COR-L47 (cell line): ENCODE data around the gene HEMK1.

Experiments
- DNase-seq: peaks from one replicate; lab custom pipeline; 2025; lab: John Stamatoyannopoulos, UW

The HEMK1 gene

DNA sequence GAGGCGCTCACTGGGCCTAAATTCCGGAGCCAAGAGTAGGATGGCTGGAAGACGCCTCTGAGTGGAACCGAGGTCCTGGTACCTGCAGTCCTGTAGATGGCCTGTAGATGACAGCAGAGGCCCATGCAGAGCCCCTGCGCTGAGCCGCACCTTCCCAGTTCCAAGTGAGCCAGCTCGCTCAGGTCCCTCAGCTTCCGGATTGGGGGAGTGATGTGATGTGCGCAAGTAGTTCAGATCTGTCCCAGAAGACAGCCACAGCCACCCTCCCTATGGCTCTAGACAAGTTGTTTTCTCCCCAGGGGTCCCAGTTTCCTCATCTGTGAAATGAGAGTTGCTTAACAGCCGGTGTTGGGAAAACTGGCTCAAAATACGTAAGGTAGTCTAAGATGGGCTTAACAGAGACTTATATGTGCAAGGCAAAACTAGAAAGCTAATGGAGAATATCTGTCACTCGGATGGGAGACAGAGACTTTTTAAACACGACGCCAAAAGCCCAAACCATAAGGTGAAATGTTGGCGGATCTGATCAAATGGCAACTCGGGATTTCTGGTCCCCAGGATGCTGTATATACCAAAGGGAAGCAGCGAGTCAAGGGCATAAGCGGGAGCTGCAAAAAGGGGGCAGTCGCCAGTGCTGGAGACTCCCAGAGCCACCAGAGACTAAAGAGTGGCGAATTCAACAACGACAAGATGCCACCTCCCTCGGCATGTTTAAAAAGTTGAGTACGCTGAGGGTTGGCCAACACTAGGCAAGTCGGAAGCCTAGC is 46.9 kb downstream of the HEMK1 start:
- peak; percentile 35 for DNase-seq

DNA sequence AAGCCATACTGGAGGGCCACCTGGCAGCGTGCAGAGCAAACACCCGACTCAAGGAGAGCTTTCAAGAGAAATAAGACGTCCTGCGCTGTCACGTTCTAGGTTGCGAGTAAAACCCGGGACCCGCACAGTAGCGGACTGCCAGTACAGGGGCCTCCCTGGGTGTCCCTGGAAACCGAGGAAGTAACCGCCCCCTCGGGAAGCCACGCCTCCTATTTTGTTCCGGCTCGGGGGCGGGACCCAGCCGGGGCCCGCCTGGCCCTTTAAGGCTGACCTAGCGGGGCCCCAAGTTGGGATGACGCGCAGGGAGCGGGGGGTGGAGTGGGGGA is 47.4 kb downstream of the HEMK1 start:
- peak; percentile 15 for DNase-seq

DNA sequence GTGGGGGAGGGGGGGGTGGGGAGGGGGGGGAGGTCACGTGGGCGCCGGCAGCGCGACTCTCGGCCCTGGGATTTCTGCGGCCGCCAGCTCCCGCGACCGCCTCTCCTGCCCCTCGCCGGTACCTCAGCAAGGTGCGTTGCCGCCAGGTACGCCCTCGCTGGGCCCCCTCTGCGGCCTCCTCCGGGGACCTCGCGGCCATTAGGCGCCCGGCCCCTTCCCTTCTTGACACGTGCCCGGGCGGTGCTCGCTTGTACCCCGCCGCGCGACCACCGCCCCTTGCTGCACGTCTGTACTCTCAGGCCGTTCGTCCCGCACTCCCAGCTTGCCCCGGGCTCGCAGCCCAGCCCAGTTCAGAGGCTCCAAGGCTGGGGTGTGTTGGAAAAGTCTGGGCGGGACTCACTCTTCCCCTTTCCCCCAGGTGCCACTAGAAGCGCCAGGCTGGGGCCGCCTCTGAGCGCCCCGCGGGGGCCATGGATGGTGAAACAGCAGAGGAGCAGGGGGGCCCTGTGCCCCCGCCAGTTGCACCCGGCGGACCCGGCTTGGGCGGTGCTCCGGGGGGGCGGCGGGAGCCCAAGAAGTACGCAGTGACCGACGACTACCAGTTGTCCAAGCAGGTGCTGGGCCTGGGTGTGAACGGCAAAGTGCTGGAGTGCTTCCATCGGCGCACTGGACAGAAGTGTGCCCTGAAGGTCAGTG is 47.9 kb downstream of the HEMK1 start, which contains the start of gene MAPKAPK3:
MAPKAPK3 (plus strand) TSS at position 56 of the 696 bp plus-strand sequence; CDS start at position 471, 415 bp downstream.
- no peak for DNase-seq

DNA sequence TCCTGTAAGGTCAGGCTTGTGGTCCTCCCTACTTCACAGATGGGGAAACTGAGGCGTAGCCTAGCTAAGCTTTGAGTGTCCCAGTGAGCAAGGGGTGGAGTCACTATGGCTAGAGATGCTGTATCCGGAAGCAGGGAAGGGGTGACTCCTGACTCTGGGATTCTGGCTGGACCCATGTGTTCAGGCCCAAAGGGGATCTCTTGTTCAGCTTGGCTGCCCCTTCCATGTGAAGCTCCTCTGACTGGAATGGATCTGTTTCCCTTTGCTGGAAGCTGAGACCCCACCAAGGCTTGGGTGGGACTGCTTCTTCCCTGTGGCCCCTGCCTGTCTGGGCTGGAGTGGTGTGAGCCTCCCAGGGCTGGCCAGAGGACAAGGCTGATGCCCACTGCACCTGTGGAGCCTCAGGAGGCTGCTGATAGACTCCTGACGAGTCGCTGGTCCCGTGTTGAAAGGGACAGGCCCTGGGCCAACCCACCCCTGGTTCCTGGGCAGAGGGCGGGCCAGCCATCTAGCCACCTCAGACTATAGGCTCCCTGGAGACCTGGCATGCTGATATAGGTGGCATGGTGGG is 48.7 kb downstream of the HEMK1 start:
- DNase-seq: no peak

DNA sequence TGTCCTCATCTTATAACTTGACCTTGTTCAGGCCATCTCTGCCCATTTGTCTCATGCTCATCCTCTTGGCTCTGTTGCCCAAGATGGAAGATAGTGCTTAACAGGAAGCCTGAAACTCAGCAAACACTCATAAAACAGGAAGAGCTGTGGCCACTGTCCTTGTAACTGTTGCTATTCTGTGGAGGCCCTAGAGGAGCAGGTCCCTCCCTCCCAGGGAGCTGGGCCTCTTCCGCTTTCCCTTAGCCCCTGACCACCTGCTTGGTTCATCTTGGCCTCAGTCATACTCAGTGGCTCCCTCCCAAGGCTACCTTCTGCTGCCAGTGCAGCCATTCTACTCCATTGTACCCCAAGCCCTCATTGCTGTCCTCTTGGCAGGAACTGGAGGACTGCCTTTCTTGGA is 51.1 kb downstream of the HEMK1 start:
- DNase-seq: no peak

DNA sequence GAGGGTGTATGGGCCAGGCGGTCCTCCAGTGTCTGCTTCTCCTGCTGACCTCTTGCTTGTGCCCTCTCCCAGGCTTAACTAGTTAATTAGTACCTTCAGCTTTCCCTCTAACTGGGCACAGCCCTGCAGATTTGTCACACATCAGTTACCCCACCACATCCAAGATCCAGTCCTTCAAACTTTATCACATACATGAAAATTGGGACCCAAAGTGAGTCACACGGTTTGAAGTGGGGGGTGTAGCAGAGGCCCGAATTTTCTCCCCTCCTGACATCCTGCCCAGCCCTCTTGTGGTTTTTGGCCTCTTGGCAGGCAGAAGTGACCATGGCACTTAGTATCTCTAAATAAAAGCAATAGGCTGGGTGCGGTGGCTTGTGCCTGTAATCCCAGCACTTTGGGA is 51.5 kb downstream of the HEMK1 start:
- no peak for DNase-seq

DNA sequence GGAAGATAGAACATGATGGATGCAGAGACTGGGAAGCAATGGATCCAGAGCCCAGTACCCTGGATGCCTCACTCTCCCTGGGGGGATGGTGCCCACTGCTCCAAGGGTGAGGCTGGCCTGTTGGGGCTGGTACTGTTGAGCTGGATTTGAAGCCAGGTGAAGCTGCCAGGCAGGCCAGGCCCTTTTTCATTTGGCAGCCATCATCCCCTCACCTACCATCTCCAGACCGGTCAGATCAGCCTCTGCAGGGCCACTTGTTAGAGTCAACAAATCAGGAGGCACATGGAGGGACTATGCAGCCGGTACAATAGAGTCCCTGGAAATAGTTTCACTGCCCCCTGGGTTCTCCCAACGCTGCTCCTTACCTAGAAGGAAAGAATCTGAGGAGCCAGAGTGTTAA is 53.6 kb downstream of the HEMK1 start:
- DNase-seq: no peak

DNA sequence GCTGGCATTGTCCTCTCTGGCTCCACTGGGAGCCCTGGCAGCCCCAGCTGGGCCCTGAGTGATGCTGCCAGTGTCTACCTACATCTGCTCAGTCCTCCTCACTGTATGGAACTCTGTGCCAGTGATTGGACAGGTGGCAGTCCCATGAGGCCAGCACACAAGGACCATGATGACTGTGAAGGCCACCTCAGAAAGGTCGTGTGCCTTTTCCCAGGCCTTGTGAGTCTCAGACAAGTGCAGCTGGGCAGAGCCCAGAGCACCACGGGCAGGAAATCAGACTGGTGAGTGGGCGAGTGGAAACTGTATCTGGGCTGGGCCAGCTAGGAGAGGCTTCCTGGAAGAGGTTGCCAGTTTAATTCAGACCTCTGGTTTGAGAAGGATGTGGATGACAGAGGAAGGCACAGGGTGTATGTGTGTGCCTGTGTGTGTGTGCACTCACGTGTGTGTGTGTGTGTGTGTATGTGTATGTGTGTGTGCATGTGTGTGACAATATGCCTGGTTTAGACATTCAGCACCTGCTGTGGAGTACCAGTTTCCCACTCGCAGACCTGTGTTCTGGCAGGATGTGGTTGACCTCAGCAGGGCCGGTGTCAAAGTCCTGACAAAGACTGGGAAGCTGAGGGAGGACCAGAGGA is 54.6 kb downstream of the HEMK1 start:
- DNase-seq: no peak

DNA sequence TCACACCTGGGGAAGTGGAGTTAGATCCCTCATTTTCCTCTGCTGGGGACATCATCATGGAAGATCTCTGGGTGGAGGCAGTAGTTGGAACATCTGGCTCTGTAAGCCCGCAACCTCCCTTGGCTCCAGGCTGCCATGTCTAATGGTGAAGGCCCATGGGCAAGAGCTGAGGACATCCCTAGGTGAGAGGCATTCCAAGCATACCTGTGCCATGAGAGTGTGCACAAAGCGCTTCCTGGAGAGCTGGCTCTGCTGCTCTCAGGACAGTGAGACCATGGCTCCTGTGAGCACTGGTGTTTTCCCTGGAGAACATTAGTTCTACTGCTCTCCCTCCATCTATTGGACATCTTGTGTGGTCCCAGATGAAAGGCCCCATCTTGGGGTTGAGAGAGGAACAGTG is 55.3 kb downstream of the HEMK1 start:
- DNase-seq: no peak

DNA sequence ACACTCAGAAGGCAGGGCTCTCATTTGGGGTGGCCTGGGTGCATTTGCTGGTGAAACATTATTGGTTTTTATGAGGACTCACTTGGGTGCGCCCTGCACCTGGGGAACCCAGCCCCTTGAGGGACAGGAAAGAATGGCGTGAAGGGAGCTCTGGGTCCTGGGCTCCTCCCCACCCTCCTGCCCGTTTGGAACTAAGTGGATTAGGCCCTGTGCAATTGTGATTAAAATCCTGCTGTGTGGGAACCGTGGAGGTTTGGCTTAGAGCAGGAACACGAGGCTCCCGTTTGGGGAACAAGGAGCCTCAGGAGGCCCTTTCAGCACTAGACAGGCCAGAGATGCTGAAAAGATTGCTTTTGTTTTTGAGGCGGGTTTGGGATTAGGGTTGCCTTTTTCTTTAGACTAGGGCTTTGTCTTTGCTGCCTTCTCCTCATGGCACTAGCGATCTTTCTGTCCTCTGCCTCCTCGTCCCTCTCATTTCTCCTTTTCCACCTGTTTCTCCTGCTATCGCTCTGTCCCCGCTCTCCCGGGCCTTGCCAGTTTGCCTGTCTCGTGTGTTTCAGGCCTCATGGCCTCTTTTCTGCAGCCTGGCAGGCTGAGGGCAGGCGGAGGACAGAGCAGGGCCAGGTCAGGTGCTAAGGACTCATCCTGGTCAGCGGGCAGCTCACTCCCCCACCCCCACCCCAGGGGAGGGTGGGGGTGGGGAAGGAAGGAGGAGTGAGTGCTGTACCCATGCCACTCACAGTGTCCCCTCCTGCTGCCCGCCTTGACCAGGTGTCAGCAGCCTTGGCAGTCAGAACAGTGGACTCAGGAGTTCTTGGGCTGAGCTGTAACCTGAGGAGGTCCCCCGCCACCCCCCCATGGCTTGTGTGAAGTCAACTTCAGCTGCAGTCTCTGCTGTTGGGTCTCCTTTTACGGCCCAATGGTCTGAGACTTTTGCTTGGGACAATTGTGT is 56.2 kb downstream of the HEMK1 start:
- DNase-seq: no peak

DNA sequence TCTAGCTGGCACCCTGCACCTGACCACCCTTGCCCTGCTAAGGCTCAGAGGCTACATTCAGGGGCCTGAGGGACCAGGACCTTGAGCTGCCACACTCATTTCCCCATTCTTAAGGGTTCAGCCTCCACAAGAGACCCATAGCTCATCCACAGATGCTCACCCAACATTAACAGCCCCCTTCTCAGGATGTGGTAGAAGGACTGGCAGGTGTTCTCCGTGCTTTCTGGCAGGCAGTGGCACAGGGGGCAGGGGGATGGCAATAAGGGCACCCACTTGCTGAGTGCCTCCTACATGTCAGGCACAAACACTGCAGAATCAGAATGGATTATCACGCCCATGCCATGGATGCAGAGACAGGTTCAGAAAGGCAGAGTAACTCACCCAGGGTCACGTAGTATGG is 57.1 kb downstream of the HEMK1 start:
- DNase-seq: no peak

DNA sequence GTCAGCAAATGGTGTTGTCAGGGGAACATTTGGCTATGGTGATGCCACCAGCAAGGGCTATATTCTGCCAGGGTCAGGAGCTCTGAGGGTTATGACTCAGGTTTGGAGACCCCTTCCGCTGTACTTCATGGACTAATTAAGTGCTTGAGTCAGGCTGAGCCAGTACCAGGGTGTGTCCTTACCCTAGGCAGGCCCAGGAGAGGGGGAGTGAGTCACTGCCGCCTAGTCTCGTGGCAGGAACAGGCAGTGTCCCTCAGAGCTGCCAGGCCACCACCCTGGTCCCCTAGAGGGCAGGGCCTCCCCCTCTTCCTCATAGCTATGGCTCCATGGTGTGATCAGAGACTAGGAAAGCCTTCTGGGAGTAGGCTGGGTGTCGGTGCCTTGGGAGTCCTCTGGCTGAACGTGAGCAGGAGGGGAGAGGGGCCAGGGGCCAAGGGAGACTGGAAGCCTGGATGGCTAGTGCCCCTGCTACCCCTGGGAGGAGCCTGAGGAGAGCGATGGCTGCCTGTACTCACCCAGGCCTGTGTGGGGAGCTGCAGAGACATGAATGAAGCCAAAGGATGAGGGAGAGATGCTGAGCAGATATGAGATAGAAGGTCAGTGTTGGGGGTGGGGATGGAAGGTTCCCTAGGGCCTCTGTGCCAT is 58.2 kb downstream of the HEMK1 start:
- DNase-seq: no peak

DNA sequence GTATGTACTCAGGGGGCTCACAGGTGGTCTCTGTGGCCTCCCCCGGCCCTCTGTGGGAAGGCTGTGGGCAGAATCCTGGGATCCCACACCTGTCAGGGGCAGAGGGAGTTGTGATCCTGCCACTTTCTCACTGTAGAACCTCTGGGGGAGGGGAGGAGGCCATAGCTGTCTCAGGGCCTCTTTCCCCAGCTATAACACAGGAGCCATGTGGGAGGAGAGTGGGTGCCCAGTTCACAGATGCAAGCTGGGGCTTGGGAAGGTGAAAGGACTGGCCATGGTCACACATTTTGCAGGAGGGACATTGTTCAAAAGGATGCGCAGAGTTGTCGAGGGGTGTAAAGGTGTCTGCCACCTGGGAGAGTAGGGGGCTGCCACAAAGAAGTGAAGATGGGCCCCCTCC is 59.3 kb downstream of the HEMK1 start:
- no peak for DNase-seq

DNA sequence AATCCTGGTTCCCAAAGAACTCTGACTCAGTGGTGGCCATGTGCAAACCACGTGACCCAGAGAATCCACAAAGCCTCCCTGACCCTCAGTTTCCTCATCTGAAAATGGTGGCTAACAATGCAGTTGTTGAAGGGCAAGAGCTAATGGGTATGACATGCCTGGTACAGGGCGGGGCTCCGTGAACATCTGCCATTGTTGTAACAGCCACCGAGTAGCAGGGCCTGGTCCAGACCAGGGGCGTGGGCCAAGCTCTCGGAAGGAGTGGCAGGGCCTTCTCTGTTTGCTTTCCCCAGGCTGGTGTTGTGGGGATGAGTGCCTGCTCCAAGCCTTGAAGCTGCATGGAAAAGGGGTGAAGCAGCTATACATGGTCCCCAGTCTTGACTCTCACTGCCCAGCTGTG is 61.1 kb downstream of the HEMK1 start:
- DNase-seq: no peak

DNA sequence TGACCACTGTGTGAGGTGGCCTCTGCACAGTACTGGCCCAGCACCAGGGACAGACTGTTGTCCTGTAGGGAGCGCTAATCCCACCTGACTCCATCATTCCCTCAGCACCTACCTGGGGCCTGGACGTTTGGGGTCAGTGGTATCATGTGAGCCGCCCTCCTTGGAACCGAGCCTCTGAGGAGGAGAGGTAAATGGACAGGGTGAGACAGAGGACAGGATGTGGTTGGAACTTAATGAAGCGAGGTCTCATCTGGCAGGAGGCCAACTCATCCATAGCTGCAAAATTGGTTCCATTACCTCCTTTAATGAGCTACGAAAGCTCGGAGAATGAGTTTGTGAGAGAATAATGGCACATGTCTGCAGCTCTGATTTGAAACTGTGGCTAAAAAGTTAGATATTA is 61.6 kb downstream of the HEMK1 start:
- peak; percentile 54 for DNase-seq

DNA sequence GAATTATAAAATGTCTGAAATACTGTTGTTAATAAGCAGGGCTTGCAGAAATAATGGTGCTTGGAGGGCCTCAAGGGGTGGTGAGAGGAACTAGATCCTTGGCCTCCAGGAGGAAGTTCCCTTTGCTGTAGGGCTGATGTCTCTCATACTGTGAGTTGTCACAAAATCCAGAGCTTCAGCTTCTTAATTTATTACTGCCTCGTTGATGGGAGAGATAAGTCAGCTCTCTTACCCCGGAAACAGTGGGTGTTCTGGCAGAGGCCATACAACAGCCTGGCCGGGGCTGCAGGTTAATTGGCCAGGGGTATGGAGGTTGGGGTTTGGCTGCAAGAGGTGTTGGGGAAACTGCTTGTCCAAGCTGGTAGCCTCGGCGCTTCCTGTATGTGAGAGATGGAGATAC is 63.1 kb downstream of the HEMK1 start:
- no peak for DNase-seq

DNA sequence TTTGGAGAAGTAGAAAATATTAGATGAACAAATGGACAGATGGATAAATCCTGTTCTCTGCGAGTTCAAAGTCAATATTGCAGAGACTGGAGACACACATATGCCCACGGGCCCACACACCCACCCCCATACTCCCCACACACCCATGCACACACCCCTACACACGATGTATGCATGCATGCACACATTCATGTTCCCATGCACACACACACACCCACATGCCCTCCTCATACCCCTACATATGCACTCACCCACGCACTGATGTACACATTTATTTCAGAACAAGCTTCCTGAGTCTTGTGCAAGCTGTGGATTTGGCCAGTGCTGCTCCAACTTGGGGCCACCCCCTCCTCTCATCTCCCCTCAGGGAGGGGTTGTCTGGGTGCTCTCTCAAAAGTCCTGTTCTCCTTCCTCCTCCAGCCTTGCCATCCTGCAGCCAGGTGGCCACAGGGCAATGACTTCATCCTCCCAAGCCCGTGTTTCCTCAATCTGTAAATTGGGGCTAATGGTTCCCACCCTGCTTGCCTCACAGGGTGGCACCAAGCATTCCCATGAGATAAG is 64.0 kb downstream of the HEMK1 start:
- no peak for DNase-seq

DNA sequence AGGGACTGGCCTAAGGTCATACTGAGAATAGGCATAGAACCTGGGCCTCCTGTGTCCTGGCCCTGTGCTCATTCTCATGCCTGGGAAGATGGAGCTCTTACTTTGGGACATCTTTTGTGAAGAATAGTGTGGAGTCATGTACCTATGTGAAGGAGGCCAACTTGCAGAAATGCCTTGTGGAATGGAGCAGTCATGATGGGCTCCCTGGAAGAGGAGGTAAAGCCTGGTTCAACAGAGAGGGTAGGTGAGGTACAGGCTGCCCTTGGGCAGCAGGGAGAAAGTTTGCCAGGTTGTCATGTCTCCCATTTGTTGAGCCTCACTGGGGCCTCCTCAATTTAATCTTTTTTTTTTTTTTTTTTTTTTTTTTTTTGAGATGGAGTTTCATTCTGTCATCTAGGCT is 65.7 kb downstream of the HEMK1 start:
- DNase-seq: no peak

DNA sequence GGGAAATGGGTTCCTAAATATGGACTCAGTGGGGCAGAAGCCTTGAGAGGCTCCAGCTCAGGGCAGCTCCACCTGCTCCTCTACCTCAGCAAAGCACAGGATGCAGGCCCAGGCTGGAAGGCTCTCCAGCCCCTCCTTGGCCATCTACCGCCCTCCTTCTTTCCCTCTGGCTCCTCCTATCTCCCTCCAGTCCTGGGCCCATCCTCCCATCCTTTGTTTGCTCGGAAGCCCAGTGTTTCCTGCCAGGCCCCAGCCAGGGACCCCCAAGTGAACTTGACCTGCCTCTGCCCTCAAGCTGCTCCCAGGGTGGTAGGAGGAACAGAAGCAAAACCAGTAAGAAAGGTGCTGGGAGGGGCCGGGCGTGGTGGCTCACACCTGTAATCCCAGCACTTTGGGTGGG is 67.7 kb downstream of the HEMK1 start:
- DNase-seq: no peak

DNA sequence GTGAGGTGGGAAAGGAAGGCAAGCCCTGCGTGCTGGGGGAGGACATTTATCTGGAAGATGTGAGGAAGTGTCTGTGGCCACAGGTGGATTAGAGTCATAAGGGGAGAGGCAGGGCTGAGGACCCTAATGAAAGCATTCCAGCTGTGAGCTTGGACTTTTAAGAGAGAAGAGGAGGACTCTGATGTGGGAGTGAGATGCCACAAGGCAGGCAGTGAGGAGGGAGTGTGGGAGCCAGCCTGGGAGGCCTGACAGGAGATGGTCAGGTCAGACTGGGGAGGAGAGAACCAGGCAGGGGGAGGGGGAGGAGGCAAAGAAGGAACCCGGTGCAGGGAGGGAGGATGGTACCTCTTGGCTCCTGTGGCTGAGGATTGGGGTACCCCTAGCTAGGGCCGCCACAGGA is 68.6 kb downstream of the HEMK1 start:
- DNase-seq: no peak

DNA sequence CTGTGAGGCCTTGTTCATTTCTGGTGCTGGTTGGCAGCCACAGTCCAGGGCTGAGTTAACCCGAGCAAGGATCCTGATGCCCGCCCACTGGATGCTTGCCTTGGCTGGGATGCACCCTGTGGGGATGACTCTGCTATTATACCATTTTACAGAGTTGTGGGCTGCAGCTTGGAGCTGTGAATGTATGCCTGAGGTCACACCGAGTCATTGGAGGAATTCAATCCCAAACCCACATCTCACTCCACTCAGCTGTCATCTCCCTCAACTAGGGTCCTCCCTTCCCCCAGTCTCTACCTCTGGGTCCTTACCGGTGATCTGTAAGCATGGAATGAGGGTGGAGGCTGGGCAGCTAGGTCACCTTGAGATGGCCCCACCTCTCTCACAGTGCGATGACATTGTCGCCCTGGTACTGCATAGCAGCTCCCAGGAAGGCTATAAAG is 69.8 kb downstream of the HEMK1 start:
- no peak for DNase-seq
